Ammon's horn (tissue), 1 donor: ENCODE data around the gene RYR2.

Experiments
- DNase-seq: peaks from one replicate; pipeline ENCODE4 v3.0.0-alpha.2; 2016; ENCODE audit warnings: low spot score

RYR2 gene

GRCh38 chr1:237672748-237673147 lies 630.8 kb downstream of the RYR2 start:
- DNase-seq = no peak

- DNase-seq = no peak
Observed at GRCh38 chr1:237673631-237674030, 631.6 kb downstream of the RYR2 start.

GRCh38 chr1:237677979-237678378 lies 636.0 kb downstream of the RYR2 start:
- peak; percentile 25 for DNase-seq

GRCh38 chr1:237679687-237680086 lies 637.7 kb downstream of the RYR2 start:
- no peak for DNase-seq

GRCh38 chr1:237681210-237681609 lies 639.2 kb downstream of the RYR2 start:
- DNase-seq = no peak

GRCh38 chr1:237684236-237684635 lies 642.3 kb downstream of the RYR2 start:
- no peak for DNase-seq

- DNase-seq = no peak
Observed at GRCh38 chr1:237685551-237685950, 643.6 kb downstream of the RYR2 start.

- DNase-seq = no peak
Observed at GRCh38 chr1:237687804-237688203, 645.8 kb downstream of the RYR2 start.

GRCh38 chr1:237690656-237691055 lies 648.7 kb downstream of the RYR2 start:
- no peak for DNase-seq

- DNase-seq = no peak
Observed at GRCh38 chr1:237692255-237692654, 650.3 kb downstream of the RYR2 start.

- DNase-seq = no peak
Observed at GRCh38 chr1:237695878-237696277, 653.9 kb downstream of the RYR2 start.

- DNase-seq = no peak
Observed at GRCh38 chr1:237700181-237700580, 658.2 kb downstream of the RYR2 start.

- DNase-seq = no peak
Observed at GRCh38 chr1:237701534-237701933, 659.5 kb downstream of the RYR2 start.

- DNase-seq = no peak
Observed at GRCh38 chr1:237702161-237702560, 660.2 kb downstream of the RYR2 start.

- DNase-seq = no peak
Observed at GRCh38 chr1:237705462-237705861, 663.5 kb downstream of the RYR2 start.

- DNase-seq = no peak
Observed at GRCh38 chr1:237709355-237709754, 667.4 kb downstream of the RYR2 start.

GRCh38 chr1:237711281-237711680 lies 669.3 kb downstream of the RYR2 start:
- no peak for DNase-seq

GRCh38 chr1:237712082-237712481 lies 670.1 kb downstream of the RYR2 start:
- DNase-seq = no peak

GRCh38 chr1:237712586-237713157 lies 670.7 kb downstream of the RYR2 start:
- no peak for DNase-seq

GRCh38 chr1:237713916-237714315 lies 671.9 kb downstream of the RYR2 start:
- DNase-seq = no peak

- DNase-seq = no peak
Observed at GRCh38 chr1:237717106-237717505, 675.1 kb downstream of the RYR2 start.

- DNase-seq = no peak
Observed at GRCh38 chr1:237730826-237731350, 688.9 kb downstream of the RYR2 start.

GRCh38 chr1:237732657-237733056 lies 690.7 kb downstream of the RYR2 start:
- DNase-seq = no peak

- no peak for DNase-seq
Observed at GRCh38 chr1:237736372-237737029, 694.5 kb downstream of the RYR2 start.
